ENCODE data around the gene KRT13.

DNA sequence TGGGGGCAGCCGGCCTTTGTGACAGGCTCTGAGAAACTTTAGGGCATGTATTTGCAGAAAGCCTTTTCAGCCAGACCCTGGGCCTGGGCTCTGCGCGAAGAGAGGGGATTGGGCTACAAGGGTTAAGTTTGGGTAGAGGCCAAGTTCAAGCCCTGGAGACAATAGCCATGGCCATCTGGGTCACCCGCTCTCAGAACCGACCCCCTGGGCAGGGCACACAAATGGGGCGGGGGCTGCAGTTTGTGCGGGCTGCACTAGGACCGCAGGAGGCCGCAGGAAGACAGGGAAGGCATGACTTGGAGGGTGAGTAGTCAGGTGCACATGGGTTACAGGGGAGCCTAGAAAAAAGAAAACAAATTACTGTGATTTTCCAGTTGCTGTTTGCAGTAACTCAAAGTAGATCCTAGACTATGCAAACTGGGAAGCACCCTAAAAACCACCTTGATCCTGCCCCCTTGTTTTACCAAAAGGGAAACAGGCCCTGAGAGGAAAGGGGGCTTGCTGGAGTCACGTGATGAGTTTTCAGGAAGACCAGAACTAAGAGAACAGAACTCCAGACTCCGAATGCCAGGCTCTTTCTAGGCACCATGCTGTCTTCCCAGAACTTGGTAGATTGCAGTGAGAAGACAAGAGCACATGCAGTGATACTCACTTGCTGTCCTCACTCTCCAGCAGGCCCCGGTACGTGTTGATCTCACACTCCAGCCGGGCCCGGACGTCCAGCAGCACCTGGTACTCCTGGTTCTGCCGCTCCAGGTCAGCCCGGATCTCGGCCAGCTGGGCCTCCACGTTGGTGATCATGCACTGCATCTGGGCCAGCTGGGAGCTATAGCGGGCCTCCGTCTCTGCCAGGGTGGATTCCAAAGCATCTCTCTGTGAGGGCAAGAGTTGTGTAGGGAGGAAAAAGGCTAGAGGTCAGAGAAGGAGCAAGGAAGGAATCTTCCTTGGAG lies 28.3 kb downstream of the KRT13 start:
- TF ChIP-seq, protein P1, sequence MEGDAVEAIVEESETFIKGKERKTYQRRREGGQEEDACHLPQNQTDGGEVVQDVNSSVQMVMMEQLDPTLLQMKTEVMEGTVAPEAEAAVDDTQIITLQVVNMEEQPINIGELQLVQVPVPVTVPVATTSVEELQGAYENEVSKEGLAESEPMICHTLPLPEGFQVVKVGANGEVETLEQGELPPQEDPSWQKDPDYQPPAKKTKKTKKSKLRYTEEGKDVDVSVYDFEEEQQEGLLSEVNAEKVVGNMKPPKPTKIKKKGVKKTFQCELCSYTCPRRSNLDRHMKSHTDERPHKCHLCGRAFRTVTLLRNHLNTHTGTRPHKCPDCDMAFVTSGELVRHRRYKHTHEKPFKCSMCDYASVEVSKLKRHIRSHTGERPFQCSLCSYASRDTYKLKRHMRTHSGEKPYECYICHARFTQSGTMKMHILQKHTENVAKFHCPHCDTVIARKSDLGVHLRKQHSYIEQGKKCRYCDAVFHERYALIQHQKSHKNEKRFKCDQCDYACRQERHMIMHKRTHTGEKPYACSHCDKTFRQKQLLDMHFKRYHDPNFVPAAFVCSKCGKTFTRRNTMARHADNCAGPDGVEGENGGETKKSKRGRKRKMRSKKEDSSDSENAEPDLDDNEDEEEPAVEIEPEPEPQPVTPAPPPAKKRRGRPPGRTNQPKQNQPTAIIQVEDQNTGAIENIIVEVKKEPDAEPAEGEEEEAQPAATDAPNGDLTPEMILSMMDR (IDR thresholded peaks at IDR 0.05) = no peak
- TF ChIP-seq ZFX (IDR thresholded peaks at IDR 0.05; ENCODE audit: borderline replicate concordance) = no peak
